ENCODE data around the gene PCARE. TPM values are rescaled to one million over a fixed set of nuclear protein-coding genes. Genes with fewer than 3 reads are reported as not detected.

PCARE gene
- total and polyA plus RNA-seq, 4 donors = not detected

DNA sequence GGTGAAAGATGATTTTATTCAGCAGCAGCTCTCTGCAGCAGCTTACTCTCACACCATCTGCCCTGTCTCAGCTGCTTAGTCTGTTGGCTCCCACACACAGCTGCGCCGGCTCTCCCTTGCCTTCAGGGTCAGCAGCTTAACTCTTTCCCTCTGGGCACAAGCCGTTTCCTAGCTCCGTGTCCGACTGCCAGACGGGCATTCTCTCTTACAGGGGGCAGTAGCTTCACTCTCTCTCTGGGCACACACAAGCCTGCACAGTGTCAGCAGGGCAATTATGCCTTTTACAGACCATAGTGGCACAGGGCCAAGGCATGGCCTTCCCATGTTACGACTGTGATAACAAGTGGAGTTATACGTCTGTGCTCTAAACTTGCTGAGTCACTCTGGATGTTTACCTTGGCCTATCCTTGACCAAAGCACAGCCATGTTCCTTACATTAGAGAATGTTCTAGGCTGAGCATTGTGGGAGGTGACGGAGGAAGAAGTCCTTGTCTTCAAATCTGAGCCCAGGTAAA is 31.7 kb downstream of the PCARE start:
- TF ChIP-seq, protein P1, sequence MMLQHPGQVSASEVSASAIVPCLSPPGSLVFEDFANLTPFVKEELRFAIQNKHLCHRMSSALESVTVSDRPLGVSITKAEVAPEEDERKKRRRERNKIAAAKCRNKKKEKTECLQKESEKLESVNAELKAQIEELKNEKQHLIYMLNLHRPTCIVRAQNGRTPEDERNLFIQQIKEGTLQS (IDR thresholded peaks at IDR 0.05) = no peak
- no peak for DNase-seq (ENCODE audit: low spot score)
- Histone ChIP-seq H3K9me3 (ENCODE audit: control insufficient read depth in 4 of 4, low read length in 3 of 4) (no peaks in the 10 kb centered on the region), H3K36me3 (ENCODE audit: control insufficient read depth in 4 of 4, insufficient read depth in 3 of 4, low read depth in 1 of 4, low read length in 3 of 4) (no peaks in the 10 kb centered on the region), H3K9ac (ENCODE audit: low read depth in 1 of 2, low read length in 2 of 2) (no peak overlapping the region), H3K4me1 (ENCODE audit: control insufficient read depth in 4 of 4, insufficient read depth in 4 of 4, low read length in 3 of 4) (no peaks in the 10 kb centered on the region), H3K27me3 (ENCODE audit: control insufficient read depth in 4 of 4, insufficient read depth in 4 of 4, low read length in 3 of 4) (no peaks in the 10 kb centered on the region), H3K4me3 (ENCODE audit: low read depth in 1 of 3, low read length in 3 of 3) (no peak overlapping the region), H3K27ac (ENCODE audit: low read depth in 1 of 2, low read length in 2 of 2) (no peak overlapping the region)
- WGBS = 79% methylated on average over 9 of the region's 9 CpGs

DNA sequence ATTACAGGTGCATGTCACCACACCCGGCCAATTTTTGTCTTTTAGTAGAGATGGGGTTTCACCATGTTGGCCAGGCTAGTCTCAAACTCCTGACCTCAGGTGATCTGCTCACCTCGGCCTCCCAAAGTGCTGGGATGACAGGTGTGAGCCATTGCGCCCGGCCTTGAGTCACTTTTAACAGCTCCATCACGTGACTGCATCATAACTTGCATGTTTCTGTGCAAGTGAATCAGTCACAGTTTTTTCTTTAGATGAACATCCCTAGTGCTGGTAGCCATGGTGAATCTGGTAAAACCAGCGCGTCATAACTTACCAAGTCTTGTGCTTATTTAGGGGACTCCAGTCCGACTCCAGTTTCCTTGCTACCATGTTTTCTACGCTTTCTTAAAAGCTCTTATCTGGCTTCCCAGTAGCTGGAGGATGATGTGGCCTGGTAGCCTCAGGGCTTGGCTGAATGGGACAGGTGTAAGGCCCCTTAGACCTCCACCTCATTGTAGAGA is 33.1 kb downstream of the PCARE start:
- no peak for DNase-seq (ENCODE audit: low spot score)
- WGBS = 94% methylated on average over 9 of the region's 9 CpGs
- no peak overlapping the region for H3K27ac ChIP-seq (ENCODE audit: low read depth in 1 of 2, low read length in 2 of 2)
- H3K9me3 ChIP-seq (ENCODE audit: control insufficient read depth in 4 of 4, low read length in 3 of 4) = no peaks in the 10 kb centered on the region
- no peaks in the 10 kb centered on the region for H3K36me3 ChIP-seq (ENCODE audit: control insufficient read depth in 4 of 4, insufficient read depth in 3 of 4, low read depth in 1 of 4, low read length in 3 of 4)
- TF ChIP-seq SP1 (IDR thresholded peaks at IDR 0.05) = no peak
- no peak for TF ChIP-seq YY1 (IDR thresholded peaks at IDR 0.05)
- TF ChIP-seq GABPA (IDR thresholded peaks at IDR 0.05 in 1 of 2, conservative IDR thresholded peaks at IDR 0.05 in 1 of 2) = no peak
- TF ChIP-seq, protein P2, sequence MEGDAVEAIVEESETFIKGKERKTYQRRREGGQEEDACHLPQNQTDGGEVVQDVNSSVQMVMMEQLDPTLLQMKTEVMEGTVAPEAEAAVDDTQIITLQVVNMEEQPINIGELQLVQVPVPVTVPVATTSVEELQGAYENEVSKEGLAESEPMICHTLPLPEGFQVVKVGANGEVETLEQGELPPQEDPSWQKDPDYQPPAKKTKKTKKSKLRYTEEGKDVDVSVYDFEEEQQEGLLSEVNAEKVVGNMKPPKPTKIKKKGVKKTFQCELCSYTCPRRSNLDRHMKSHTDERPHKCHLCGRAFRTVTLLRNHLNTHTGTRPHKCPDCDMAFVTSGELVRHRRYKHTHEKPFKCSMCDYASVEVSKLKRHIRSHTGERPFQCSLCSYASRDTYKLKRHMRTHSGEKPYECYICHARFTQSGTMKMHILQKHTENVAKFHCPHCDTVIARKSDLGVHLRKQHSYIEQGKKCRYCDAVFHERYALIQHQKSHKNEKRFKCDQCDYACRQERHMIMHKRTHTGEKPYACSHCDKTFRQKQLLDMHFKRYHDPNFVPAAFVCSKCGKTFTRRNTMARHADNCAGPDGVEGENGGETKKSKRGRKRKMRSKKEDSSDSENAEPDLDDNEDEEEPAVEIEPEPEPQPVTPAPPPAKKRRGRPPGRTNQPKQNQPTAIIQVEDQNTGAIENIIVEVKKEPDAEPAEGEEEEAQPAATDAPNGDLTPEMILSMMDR (IDR thresholded peaks at IDR 0.05; ENCODE audit: low read depth, low read length, missing input control) = no peak
- TF ChIP-seq RAD21 (IDR thresholded peaks at IDR 0.05) = no peak
- TF ChIP-seq TAF1 (conservative IDR thresholded peaks at IDR 0.05) = no peak
- no peak for TF ChIP-seq JUND (IDR thresholded peaks at IDR 0.05)
- TF ChIP-seq HNF4A (conservative IDR thresholded peaks at IDR 0.05) = no peak
- no peak for TF ChIP-seq HNF4G (IDR thresholded peaks at IDR 0.05)
- no peak for TF ChIP-seq FOXA2 (IDR thresholded peaks at IDR 0.05)
- no peak for TF ChIP-seq FOXA1 (IDR thresholded peaks at IDR 0.05)
- TF ChIP-seq EGR1 (IDR thresholded peaks at IDR 0.05; ENCODE audit: low read depth in 2 of 2) = no peak
- TF ChIP-seq, protein P1 (IDR thresholded peaks at IDR 0.05) = no peak
- no peak for TF ChIP-seq RXRA (IDR thresholded peaks at IDR 0.05)
- TF ChIP-seq, protein P3, sequence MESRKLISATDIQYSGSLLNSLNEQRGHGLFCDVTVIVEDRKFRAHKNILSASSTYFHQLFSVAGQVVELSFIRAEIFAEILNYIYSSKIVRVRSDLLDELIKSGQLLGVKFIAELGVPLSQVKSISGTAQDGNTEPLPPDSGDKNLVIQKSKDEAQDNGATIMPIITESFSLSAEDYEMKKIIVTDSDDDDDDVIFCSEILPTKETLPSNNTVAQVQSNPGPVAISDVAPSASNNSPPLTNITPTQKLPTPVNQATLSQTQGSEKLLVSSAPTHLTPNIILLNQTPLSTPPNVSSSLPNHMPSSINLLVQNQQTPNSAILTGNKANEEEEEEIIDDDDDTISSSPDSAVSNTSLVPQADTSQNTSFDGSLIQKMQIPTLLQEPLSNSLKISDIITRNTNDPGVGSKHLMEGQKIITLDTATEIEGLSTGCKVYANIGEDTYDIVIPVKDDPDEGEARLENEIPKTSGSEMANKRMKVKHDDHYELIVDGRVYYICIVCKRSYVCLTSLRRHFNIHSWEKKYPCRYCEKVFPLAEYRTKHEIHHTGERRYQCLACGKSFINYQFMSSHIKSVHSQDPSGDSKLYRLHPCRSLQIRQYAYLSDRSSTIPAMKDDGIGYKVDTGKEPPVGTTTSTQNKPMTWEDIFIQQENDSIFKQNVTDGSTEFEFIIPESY (IDR thresholded peaks at IDR 0.05) = no peak
- TF ChIP-seq, protein P4, sequence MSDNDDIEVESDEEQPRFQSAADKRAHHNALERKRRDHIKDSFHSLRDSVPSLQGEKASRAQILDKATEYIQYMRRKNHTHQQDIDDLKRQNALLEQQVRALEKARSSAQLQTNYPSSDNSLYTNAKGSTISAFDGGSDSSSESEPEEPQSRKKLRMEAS (IDR thresholded peaks at IDR 0.05) = no peak
- no peak overlapping the region for H3K4me3 ChIP-seq (ENCODE audit: low read depth in 1 of 3, low read length in 3 of 3)
- H3K4me1 ChIP-seq (ENCODE audit: control insufficient read depth in 4 of 4, insufficient read depth in 4 of 4, low read length in 3 of 4) = no peaks in the 10 kb centered on the region
- no peak overlapping the region for H3K9ac ChIP-seq (ENCODE audit: low read depth in 1 of 2, low read length in 2 of 2)
- no peaks in the 10 kb centered on the region for H3K27me3 ChIP-seq (ENCODE audit: control insufficient read depth in 4 of 4, insufficient read depth in 4 of 4, low read length in 3 of 4)
